Measurements from ENCODE around the gene VGLL2. TPM values are rescaled to one million over a fixed set of nuclear protein-coding genes. Genes with fewer than 3 reads are reported as not detected.

The VGLL2 gene
- total RNA-seq = not detected in 2 replicates

GRCh38 chr6:117265410-117266256 is at the start of gene VGLL2:
VGLL2 (plus strand) TSS chr6:117265558; CDS start chr6:117265764, 206 bp downstream.

Other genes with a start within 250 kb of the VGLL2 start
- not detected in 2 replicates for gene ROS1, start 160.4 kb downstream of the VGLL2 start, total RNA-seq
- gene DCBLD1, start 217.1 kb downstream of the VGLL2 start, total RNA-seq = 11.5 and 19.5 TPM in 2 replicates